Urothelium cell line (cell line): ENCODE results near the gene RXRA.

Experiments used
- DNase-seq: peaks from one replicate; pipeline ENCODE4 v3.0.0; 2011; ENCODE audit warnings: low spot score, mixed read lengths
- FAIRE-seq: peaks from 2 replicates; lab custom pipeline; 2011; peaks lifted over from hg19 to GRCh38; lab: Jason Lieb, UNC

The RXRA gene

DNA sequence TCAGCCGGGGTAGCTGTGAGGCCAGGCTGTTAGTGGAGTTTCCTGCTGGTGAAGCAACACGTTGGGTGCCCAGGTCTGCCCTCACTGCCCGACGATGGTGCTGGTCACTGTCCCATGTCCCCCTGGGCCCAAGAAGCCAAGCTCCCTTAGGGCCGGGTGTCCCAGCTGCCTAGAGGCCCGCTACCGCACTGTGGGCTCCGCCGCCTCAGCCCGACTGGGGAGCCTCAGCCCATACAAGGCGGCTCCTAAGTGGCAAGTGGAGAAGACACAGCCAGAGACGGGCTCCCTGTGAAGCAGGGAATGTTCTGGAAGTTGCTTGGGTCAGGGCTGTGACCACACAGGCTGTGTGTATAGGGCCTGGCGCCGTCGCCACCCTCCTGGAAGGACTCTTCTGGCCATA, 96.9 kb downstream of the RXRA start:
- DNase-seq = no peak
- FAIRE-seq = no peak

DNA sequence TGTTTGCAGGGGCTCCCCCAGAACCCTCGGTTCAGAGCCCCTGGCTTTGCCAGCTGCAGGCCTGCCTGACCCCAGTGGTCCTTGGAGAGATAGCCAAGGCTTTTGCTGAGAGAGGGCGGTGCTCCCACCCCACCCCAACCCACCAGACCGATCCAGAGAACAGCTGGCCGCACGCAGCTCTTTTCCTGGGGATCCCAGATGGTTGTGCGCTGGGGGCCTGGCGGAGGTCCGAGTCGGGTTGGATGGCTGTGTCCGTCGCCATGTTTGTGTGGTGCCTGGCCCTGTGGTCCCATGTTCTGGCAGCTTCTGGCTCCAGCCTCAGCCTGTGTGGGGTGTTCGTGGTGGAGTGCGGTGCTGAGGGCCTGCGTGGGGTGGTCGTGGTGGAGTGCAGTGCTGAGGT, 97.5 kb downstream of the RXRA start:
- DNase-seq = no peak
- no peak for FAIRE-seq

DNA sequence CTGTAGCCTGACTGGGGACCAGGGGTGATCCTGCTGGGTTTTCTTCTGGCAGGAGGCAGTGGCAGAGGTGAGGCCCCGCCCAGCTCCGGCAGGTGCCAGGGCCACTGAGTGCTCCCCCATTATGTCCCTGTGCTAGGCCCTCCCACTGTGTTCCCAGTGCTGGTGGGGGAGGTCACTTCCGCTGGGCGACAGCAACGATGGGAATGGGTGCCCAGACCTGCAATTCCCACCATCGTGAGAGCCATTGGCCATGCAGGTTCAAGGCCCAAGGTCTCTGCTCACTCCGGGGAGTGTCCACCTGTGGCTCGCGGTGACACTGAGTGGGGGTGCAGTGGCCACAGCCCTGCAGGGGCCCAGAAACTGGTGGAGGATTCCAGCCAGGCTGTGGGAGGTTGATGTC, 98.6 kb downstream of the RXRA start:
- DNase-seq (no peak), FAIRE-seq (no peak)

DNA sequence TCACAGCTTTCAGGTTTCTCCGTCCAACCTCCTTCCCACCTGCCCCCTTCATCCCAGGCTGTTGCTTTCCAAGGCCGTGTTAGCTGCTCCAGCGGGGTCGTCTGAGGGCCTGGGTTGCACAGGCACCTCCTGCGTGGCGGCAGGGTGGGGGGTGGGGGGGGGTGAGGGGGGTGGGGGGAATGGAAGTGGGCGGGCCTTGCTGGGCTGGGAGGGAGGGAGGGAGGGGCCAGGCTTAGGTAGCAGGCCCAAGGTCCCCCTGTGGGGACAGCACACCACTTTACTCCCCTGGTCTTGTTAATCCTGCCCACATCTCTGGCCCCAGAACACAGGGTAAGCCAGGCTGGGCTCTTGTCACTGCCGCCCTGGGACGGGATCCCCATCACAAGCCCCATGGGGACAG, 99.1 kb downstream of the RXRA start:
- DNase-seq (no peak), FAIRE-seq (no peak)

DNA sequence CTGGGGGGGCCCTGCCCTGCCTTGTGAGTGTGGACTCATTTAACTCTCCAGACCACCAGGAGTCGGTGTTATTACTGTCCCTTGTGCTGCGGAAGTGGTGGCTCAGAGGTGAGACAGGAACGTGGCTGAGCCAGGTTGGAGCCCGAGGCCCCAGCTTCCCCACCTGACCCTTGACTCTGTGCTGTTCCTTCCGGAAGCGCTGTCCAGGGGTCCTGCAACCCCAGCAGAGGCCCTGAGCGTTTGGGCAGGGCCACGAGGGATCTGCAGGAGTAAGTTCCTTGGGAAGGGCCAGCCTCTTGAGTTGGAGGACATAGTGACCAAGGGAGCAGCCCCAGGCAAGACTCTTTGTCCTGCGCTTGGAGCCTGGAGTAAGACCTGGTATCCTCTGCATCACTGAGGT, 99.6 kb downstream of the RXRA start:
- DNase-seq (no peak), FAIRE-seq (no peak)

DNA sequence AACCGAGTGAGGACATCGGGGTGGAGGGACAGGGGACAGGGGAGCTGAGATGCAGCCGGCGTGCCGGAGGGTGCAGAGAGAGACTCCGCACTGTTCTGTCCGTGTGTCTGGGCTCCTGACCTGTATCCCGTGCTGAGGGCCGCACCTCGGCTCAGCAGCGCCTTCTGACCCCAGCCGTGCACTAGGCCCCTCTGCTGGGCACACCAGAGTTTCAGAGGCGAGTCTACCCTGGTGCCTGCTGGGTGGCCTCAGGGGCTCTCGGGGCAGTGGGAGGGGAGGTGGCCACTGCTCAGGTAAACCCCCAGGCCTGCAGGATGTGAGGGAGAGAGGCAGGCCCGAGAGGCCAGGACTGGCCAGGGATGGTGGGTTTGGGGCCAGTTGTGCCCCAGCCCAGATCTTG, 100.2 kb downstream of the RXRA start:
- no peak for DNase-seq
- no peak for FAIRE-seq

DNA sequence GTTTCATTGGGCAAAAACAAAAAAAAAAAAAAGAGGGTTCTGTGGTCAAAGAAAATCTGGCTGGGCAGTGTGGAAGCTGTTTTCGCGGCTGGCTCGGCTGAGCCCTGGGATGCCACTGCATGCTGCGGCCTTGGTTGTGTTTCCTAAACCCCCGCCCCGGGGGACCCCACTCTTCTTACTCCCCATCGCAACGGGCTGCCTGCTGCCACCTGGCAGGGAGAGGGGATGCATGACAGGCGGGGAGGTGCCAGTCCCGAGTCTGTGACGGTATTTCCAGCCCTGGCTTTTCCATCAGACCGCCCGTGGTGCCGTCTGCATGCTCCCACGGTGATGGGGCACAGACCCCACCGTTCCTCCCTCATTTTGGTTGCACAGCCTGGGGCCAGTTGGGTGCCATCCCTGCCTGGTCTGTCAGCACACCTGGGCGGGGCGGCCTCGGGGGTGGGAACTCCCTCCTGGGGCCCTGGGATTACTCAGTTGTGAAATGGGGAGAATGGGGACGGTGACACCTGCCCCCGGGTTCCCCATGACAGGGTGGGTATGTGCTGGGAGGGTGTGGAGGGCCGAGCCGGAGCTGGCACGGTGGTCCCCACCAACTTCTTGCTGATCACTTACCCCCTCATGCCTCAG, 101.0 kb downstream of the RXRA start:
- no peak for DNase-seq
- FAIRE-seq = no peak

DNA sequence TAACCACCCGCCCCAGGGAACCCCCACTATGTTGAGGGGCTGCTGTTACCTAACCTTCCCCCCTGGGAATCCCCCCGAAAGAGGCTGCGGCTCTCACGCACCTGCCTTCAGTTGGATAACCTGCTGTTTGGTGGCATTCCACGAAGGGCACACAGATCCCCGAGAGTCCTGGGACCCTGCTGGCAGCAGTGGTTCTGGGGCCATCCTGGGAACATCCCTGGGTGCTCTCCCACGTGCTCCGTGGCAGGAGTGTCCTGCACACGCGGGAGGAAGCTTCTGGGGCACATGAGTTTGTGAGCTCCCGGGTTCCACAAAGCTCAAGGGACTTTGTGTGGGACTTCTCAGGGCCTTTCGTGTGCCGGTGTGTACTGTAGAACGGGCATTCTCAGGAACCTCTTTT, 102.3 kb downstream of the RXRA start:
- DNase-seq (no peak), FAIRE-seq (no peak)

DNA sequence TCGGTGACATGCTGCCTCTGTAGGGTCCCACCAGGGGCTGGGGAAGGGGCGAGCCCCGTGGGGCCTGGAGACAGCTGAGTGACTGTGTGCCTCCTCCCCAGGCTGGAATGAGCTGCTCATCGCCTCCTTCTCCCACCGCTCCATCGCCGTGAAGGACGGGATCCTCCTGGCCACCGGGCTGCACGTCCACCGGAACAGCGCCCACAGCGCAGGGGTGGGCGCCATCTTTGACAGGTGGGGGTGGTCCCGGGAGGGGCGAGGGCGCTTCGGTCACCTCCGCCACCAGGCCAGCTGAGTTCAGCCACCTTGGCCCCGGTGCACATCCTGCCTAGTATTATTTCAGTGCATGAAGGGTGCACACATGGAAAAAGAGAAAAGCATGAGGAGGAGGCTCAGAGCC, 102.8 kb downstream of the RXRA start:
- DNase-seq (no peak), FAIRE-seq (no peak)

DNA sequence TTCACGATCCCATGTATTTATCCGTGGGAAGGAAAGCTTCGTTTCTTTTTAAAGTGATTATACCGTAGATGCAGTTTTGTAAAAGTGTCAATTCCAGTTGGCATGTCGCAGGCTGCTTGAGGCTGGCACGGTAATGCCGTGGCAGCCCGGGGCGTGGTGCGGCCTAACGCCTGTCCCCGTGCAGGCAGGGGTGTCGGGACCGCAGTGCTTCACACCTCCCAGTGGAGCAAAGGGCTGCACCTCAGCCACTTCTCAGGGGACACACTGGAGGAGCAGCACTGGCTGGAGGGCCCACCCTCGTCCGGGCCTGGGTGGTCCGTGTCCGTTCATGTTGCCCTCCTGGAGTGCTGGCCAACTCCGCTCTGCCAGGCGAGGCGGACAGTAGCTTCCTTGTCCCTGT, 103.2 kb downstream of the RXRA start:
- FAIRE-seq = no peak
- no peak for DNase-seq

DNA sequence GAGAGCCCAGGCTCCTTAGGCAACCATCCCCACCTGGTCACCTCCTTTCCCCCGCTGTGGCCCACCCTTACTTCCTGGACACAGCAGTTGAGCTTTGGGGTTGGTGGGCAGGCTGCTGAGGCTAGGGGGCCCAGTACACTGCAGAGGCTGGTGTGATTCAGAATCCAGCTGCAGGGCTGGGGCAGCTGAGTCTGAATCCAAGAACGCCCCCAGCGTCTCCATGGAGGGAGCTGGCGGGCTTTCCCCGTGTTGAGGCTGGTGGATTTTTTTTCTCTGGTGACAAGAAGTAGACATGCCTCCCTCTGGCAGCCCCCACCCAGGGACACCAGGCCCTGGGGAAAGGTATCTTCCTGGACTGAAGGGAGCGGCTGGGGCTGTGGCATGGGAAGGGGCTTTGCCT, 104.8 kb downstream of the RXRA start:
- FAIRE-seq = no peak
- no peak for DNase-seq

DNA sequence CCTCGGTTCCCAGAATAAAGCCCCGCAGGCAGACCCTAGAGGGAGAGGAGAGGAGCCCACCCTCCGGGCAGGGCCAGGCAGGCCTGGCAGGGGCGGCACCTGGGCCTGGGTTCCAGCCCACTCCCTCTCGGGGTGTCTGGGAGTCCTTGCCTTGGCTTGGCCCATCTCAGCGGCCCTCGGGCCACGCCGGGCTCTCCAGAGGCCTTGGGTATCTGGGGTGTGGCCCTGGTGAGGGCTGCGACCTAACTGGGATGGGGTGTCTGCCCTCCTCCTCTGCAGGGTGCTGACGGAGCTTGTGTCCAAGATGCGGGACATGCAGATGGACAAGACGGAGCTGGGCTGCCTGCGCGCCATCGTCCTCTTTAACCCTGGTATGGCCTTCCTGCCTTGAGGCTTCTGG, 105.4 kb downstream of the RXRA start:
- DNase-seq (no peak), FAIRE-seq (no peak)

DNA sequence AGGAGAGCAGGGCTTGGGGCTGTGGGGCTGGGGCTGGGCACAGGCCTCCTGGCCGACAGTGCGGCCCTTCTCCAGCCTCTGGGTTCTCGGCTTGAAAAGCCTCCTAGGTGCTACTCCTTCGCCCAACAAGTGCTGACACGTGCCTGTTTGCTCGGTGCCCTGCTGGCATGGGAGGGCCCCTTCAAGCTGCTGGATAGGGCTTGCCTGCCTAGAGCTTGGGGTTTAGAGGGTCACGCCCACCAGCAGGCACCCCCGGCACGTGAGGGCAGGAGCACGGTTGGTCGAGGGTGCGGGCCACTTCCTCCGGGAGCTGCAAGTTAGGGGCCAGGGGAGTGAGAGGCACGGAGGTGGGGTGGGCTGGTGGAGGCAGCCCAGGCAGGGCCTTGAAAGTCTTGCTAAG, 106.2 kb downstream of the RXRA start:
- FAIRE-seq (no peak), DNase-seq (no peak)

DNA sequence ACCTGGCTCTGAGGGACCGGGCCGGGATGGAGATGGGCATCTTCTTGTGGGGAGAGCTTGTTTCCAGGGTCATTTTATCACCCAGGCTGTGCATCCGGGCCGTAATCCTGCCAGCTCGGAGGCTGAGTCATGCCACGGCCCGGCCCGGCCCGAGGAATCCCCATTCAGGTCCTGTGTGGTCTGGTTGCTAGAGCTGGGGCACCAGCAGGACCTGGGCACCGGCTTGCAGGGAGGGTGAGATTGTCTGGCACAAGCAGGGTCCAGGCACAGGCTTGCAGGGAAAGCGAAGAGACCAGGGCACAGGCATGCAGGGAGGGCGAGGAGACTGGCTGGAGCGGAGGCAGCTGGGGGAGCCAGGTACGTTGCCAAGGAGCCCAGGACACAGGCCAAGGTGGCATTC, 106.8 kb downstream of the RXRA start:
- no peak for FAIRE-seq

DNA sequence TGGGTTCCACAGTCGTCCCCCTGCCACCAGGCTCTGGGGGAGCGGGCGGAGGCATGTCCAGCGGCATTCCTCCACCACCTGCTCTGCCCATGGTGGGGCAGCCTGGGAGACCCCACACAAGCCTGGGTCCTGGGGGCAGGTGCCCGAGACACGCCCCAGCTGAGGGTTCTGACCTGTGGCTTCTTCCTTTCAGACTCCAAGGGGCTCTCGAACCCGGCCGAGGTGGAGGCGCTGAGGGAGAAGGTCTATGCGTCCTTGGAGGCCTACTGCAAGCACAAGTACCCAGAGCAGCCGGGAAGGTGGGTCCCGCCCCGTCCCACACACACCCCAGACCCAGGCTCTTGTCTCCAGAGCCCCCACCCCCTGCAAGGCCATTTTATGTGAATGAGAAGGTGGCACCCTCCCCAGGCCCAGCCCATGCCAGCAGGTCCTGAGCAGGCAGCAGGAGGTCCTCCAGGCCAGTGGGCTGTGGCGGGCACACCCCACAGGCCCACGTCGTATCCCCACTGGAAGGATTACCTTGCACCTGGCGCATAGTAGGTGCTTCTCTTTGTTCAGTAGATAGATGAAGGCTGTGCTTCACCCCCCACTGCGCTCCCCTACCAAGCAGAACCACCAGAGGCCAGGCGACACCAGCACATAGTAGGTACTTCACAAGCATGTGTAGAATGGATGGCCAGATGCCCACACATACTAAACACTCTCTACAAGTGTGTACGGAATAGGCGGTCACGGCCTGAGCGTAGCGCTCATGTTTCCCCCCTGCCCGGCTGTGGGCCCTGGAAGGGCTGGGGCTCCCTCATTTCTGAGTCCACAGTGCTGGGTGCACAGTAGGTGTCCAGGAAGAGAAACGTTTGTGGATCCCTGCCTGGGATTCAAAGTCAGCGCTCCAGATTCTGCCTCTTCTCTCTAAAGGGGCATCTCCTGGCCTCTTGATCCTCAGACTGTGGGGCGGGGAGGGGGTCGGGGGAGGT, 107.9 kb downstream of the RXRA start:
- FAIRE-seq (no peak), DNase-seq (no peak)

More for the DNA sequence above, 106.8 kb downstream of the RXRA start:
- DNase-seq = peak; percentile 33

DNA sequence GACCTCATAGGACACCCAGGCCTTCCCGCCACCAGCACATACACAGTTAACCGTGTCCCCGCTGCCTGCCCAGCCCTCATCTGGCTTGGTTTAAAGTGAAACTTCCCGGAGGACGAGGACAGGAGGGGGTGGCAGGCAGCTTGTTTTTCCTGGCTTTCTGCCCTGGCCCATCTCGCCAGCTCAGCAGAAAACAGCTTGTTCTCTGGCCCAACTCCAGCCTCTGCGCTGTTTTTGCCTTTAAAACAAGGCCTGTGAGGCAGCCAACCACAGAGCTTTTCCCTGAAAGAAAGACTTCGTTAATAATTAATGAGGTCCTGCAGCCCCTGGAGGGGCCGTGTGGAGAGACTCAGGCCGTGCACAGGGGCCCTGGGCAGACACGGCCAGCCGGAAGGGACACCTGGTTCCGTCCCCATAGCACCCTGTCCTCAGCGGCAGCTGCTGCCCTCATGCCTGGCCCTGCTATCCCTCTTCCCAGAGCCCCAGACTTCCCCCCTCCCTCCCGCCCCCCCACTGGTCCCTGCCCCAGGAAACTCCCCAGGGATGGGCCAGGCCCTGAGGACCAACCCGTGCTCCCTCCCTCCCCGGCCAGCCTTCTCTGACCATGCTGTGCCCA, 108.7 kb downstream of the RXRA start:
- FAIRE-seq = peak; percentile 37

DNA sequence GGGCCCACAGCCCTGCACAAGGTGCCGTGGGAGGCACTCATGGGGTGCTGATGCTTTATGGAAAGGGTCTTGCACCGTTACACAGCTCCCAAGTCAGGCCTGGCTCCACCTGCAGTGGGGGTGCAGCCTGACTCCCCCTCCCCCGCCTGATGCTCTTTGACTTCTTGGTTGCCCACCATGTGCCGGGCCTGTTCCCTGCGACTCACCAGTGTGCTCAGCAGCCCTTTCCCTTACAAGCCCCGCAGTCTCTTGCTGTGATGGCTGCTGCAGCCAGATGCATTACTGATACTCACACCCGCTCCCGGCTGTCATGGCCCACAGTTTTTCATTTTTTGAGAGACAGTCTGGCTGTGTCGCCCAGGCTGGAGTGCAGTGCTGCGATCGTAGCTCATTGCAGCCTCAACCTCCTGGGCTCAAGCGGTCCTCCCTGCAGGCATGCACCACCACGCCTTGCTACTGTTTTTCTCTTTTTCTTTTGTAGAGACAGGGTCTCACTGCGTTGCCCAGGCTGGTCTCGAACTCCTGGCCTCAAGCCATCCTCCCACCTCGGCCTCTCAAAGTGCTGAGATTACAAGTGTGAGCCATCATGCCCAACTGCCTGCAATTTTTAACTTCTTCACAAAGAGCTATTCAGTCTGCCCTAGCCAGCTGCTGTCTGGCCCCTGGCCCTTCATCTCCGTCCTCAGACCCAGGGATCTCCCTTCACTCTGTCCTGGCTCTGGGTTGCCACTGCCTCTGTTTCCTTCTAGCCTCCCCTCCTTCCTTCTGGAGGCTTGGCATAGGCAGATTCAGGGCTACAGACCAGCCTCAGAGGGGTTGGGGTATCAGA, 109.5 kb downstream of the RXRA start:
- DNase-seq = no peak
- FAIRE-seq = no peak

More for the DNA sequence above, 108.7 kb downstream of the RXRA start:
- DNase-seq = peak; percentile 87

DNA sequence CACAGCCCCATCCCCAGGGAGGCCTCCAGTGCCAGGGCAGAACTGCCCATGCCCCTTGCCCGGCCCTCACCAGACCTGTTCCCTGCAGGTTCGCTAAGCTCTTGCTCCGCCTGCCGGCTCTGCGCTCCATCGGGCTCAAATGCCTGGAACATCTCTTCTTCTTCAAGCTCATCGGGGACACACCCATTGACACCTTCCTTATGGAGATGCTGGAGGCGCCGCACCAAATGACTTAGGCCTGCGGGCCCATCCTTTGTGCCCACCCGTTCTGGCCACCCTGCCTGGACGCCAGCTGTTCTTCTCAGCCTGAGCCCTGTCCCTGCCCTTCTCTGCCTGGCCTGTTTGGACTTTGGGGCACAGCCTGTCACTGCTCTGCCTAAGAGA, 110.1 kb downstream of the RXRA start:
- no peak for FAIRE-seq
- DNase-seq = no peak

DNA sequence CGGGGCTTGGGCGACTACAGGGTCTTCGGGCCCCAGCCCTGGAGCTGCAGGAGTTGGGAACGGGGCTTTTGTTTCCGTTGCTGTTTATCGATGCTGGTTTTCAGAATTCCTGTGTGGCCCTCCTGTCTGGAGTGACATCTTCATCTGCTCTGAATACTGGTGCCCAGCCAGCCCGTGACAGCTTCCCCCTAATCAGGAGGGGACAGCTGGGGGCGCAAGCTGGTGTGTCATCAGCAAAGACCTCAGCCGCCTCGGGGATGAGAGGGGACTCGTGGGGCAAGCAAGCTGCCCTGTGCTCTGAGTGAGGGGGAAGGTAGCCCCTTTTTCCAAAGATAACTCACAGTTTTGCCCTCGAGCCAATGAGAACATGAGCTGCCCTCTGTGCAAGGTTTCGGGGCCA, 110.7 kb downstream of the RXRA start:
- no peak for FAIRE-seq

DNA sequence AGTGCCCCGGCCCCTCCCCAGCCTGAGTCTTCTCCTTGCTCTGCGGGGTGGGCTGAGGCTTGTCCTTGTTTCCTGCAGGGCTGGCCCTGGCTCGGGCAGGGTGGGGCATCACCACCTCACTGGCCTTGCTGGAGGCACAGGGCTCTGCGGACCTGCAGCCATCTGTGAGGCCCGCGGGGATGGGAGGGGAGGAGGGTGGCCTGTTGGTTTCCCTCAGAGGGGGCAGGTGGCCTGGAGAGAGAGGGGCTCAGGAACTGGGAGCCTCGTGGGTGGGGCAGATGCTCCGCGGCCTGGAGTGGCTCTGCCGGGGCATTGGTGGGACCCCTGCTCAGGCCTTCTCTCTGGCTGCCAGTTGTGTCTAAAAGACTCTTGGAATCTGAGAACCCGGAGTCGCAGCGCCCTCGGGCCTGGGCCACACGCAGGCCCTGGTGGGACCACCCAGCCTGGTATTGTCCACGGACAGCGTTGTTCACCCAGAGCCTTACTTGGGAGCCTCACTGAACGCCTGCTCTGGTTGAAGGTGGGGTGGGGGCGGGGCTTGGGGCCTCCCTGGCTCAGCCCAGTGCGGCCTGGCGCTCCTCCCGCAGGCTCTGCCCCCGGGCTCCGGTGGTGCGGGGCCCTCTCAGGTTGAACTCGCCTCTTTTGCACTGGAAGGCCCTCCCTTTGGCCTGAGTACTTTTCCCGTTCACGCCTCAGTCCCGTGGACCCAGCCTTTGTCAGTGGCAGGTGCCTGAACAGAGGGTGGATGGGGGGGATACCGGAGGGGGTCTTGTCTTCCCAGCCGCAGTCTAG, 111.3 kb downstream of the RXRA start:
- FAIRE-seq (no peak), DNase-seq (no peak)

More for the DNA sequence above, 110.7 kb downstream of the RXRA start:
- no peak for DNase-seq
